Kidney (tissue), 14 donors: Measurements from ENCODE around the gene ZNF750. TPM values are rescaled to one million over a fixed set of nuclear protein-coding genes. Genes with fewer than 3 reads are reported as not detected.

Source experiments
- DNase-seq, 5 donors: peaks; one replicate each; pipeline ENCODE4 v3.0.0-alpha.2; 2013 to 2020
- FAIRE-seq: peaks from 2 replicates; lab custom pipeline; 2012; peaks lifted over from hg19 to GRCh38; lab: Jason Lieb, UNC
- H3K27ac ChIP-seq, 2 donors: one replicate each; pipeline ENCODE4 v1.7.0; 2013; ENCODE audit warnings: low read depth in 2 of 2, low read length in 2 of 2, inconsistent platforms in 1 of 2
- H3K27me3 ChIP-seq: one replicate; pipeline ENCODE4 v1.7.1; 2013; ENCODE audit warnings: low read length, inconsistent platforms; ENCODE audit not compliant: control insufficient read depth, insufficient read depth
- H3K36me3 ChIP-seq, 3 donors: one replicate each; pipeline versions ENCODE4 v1.7.0 to v1.7.1; 2013; ENCODE audit warnings: low read length in 3 of 3, control low read depth in 1 of 3, inconsistent platforms in 1 of 3; ENCODE audit not compliant: insufficient read depth in 3 of 3, control insufficient read depth in 2 of 3
- H3K4me1 ChIP-seq, 3 donors: one replicate each; pipeline versions ENCODE4 v1.7.0 to v1.7.1; 2013; ENCODE audit warnings: low read length in 3 of 3, inconsistent platforms in 1 of 3, low read depth in 1 of 3; ENCODE audit not compliant: control insufficient read depth in 2 of 3, insufficient read depth in 2 of 3
- H3K4me3 ChIP-seq, 3 donors: one replicate each; pipeline versions ENCODE4 v1.7.0 to v1.8.1; 2013; ENCODE audit warnings: low read length in 3 of 3, control low read depth in 1 of 3, inconsistent platforms in 1 of 3
- H3K9ac ChIP-seq, 3 donors: one replicate each; pipeline versions ENCODE4 v1.7.0 to v1.7.1; 2013; ENCODE audit warnings: low read length in 3 of 3, control low read depth in 1 of 3, inconsistent platforms in 1 of 3
- H3K9me3 ChIP-seq, 3 donors: one replicate each; pipeline versions ENCODE4 v1.7.0 to v1.7.1; 2013; ENCODE audit warnings: low read length in 3 of 3, control low read depth in 1 of 3, inconsistent platforms in 1 of 3; ENCODE audit not compliant: control insufficient read depth in 2 of 3, insufficient read depth in 1 of 3
- intact Hi-C: fragments of 100-400 bp; cut with DNase I; formaldehyde crosslinking; loops from one replicate; pipeline ENCODE4 v1.11.1; 2022
- polyA plus RNA-seq: library from polyadenylated mRNA; stranded (reverse); fragments of 350-450 nt; fragmentation: Illumina TruSeq; extraction: RNeasy Lipid Tissue Mini Kit (QIAGEN cat#74804); gene quantifications from one replicate; pipeline ENCODE4 v1.2.3, GENCODE V29; 2014; ENCODE audit warnings: low read depth, low replicate concordance; ENCODE audit not compliant: insufficient read depth
- total RNA-seq: library from RNA; stranded (reverse); fragmentation: NEBNext Ultra II Directional; extraction: Animal tissue kit (Norgen Biotek cat#: 25700); gene quantifications from one replicate; pipeline ENCODE4 v1.2.1, GENCODE V29; 2021
- TF ChIP-seq, protein P1 (sequence below): IDR thresholded peaks from 3 replicates; pipeline ENCODE4 v1.5.1; 2012; ENCODE audit warnings: mild to moderate bottlenecking, moderate library complexity, borderline replicate concordance; ENCODE audit not compliant: insufficient read depth; ENCODE audit errors: extremely low read depth
- donor health status: control.
- donor health status: control.
- donor health status: control.
- donor health status: control.
- donor health status: control.
- donor health status: DM: yes; HTN: yes; CAD: no.
- donor health status: Normal renal cell carcinoma (clear cell type).

Gene ZNF750
- total and polyA plus RNA-seq, 2 donors from 2014 or later = 0.25 to 0.30 TPM

DNA sequence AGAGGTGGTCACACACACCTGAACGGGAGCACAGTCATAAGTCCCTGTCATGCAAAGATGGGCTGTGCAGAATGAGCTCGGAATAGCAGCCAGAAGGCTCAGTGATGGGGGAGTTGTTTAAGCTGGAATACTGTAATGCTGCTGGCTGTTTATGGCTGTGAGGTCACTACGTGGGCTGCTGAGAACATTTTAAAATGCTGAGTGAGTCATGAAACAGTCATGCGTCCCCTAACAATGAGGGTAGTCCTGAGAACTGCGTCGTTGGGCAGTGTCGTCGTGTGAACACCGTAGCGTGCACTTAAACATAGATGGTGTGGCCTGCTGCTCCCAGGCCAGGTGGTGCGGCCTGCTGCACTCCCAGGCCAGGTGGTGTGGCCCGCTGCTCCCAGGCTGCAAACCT is 48.3 kb downstream of the ZNF750 start:
- Histone ChIP-seq H3K27me3 (no peaks in the 10 kb centered on the region), H3K9me3 (no peaks in the 10 kb centered on the region), H3K9ac (no peak overlapping the region), H3K4me1 (no peaks in the 10 kb centered on the region), H3K36me3 (peaks cover 0 to 6% (median 0%) of the 10 kb centered on the region in 3 donors), H3K27ac (no peak overlapping the region), H3K4me3 (no peak overlapping the region)
- intact Hi-C loops = no loop called here
- TF ChIP-seq, protein P1, sequence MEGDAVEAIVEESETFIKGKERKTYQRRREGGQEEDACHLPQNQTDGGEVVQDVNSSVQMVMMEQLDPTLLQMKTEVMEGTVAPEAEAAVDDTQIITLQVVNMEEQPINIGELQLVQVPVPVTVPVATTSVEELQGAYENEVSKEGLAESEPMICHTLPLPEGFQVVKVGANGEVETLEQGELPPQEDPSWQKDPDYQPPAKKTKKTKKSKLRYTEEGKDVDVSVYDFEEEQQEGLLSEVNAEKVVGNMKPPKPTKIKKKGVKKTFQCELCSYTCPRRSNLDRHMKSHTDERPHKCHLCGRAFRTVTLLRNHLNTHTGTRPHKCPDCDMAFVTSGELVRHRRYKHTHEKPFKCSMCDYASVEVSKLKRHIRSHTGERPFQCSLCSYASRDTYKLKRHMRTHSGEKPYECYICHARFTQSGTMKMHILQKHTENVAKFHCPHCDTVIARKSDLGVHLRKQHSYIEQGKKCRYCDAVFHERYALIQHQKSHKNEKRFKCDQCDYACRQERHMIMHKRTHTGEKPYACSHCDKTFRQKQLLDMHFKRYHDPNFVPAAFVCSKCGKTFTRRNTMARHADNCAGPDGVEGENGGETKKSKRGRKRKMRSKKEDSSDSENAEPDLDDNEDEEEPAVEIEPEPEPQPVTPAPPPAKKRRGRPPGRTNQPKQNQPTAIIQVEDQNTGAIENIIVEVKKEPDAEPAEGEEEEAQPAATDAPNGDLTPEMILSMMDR = no peak
- DNase-seq (peak in 4 of 5 donors; percentile 61 to 87 (median 77)), FAIRE-seq (no peak)

DNA sequence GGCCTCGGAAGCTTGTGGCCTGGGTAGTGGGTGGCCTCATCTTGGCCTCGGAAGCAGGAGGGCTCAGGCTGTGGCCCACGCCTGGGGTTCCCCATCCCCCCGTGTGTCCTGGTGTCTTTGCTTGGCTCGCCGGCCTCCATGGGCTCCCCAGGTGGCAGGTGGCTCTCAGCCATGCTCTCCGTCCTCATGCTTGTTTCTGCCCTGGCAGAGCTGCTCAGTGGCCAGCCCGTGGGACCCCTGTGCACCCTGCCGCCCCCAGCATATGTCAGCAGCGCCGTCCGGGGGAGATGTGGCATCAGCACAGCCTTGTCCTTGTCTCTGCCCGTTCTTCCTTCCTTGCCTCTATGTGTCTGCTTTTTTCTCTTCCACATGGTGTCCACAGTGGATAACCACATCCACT is 49.4 kb downstream of the ZNF750 start:
- no peak overlapping the region for H3K9ac ChIP-seq
- no peak for DNase-seq
- no peak overlapping the region for H3K4me3 ChIP-seq
- peaks cover 0 to 6% (median 0%) of the 10 kb centered on the region in 3 donors for H3K36me3 ChIP-seq
- H3K9me3 ChIP-seq = no peaks in the 10 kb centered on the region
- H3K27me3 ChIP-seq = no peaks in the 10 kb centered on the region
- FAIRE-seq = no peak
- TF ChIP-seq, protein P1 = no peak
- no peaks in the 10 kb centered on the region for H3K4me1 ChIP-seq
- H3K27ac ChIP-seq = no peak overlapping the region
- intact Hi-C loops = no loop called here

DNA sequence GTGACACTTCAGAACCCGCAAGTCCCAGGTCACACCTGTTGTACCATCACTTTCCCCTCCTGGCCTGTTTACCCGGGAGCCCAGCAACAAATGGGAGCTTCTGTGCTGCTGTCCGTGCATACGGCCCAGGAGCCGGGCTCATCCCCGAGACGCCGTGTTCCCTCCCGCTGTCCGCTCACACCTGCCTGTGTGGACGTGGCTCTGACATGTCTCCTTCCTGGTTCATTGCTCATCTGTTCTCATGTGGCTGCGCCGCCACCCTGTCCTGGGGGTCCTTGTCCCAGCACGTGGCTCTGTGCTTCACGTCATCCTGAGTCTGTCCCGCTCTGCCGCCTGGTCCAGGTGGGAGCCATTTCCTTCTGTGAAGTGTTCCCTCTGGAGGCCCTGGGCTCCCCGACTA is 50.0 kb downstream of the ZNF750 start:
- DNase-seq (no peak), FAIRE-seq (no peak)

More for the DNA sequence above, 50.0 kb downstream of the ZNF750 start:
- no peak overlapping the region for H3K4me3 ChIP-seq
- no peak overlapping the region for H3K9ac ChIP-seq
- H3K4me1 ChIP-seq = no peaks in the 10 kb centered on the region
- no peak overlapping the region for H3K27ac ChIP-seq
- H3K9me3 ChIP-seq = no peaks in the 10 kb centered on the region
- intact Hi-C loops = no loop called here
- H3K27me3 ChIP-seq = no peaks in the 10 kb centered on the region
- H3K36me3 ChIP-seq = peaks cover 0 to 2% (median 0%) of the 10 kb centered on the region in 3 donors
- TF ChIP-seq, protein P1 = no peak
